Panc1 (cell line): Measurements from ENCODE around the gene ALOXE3. TPM values are rescaled to one million over a fixed set of nuclear protein-coding genes. Genes with fewer than 3 reads are reported as not detected.

Source experiments
- ATAC-seq: fragments of 200-7000 bp; cut with Tn5 transposase; 2 replicates; pipeline ENCODE4 v1.9.1; 2020; ENCODE audit warnings: mild to moderate bottlenecking, moderate library complexity
- BruUV-seq: library from RNA; stranded (reverse); fragments of 400-500 nt; replicated peaks from 2 replicates; lab custom pipeline; 2021; lab: Mats Ljungman, UMichigan
- CTCF ChIA-PET: fragments of 300-600 bp; sonication (Branson Sonifier 250); formaldehyde crosslinking; loops from one replicate; lab custom pipeline; 2022; ENCODE audit warnings: antibody characterized with exemption; lab: Charles Lee
- POLR2A ChIA-PET: fragments of 300-600 bp; sonication (Branson Sonifier 250); formaldehyde crosslinking; loops from one replicate; lab custom pipeline; 2022; ENCODE audit warnings: antibody characterized with exemption; lab: Charles Lee
- DNase-seq: peaks from one replicate; pipeline ENCODE4 v3.0.0-alpha.2; 2010; ENCODE audit warnings: low read depth, low spot score
- H3K27ac ChIP-seq: 2 replicates; pipeline ENCODE4 v1.5.1; 2011; ENCODE audit warnings: mild to moderate bottlenecking, low read length, inconsistent platforms
- H3K27me3 ChIP-seq: fragments of 200-500 bp; sonication (Bioruptor generic); 2 replicates; pipeline ENCODE4 v1.6.0; 2014; ENCODE audit warnings: low read length, inconsistent platforms; ENCODE audit not compliant: control insufficient read depth, insufficient read depth
- H3K36me3 ChIP-seq: fragments of 200-500 bp; sonication (Bioruptor generic); 2 replicates; pipeline ENCODE4 v1.5.1; 2014; ENCODE audit warnings: inconsistent platforms, mild to moderate bottlenecking, low read length, moderate library complexity; ENCODE audit not compliant: control insufficient read depth, insufficient read depth
- H3K4me1 ChIP-seq: 2 replicates; pipeline ENCODE4 v1.5.1; 2011; ENCODE audit warnings: inconsistent platforms, mild to moderate bottlenecking, low read length, moderate library complexity; ENCODE audit not compliant: control insufficient read depth, insufficient read depth
- H3K4me3 ChIP-seq, 2 experiments: 2 replicates each; pipeline ENCODE4 v1.5.1; 2011 to 2012; ENCODE audit warnings: low read depth in 2 of 2, low read length in 2 of 2, mild to moderate bottlenecking in 2 of 2, inconsistent platforms in 1 of 2, moderate library complexity in 1 of 2
- H3K9me3 ChIP-seq: fragments of 200-500 bp; sonication (Bioruptor generic); 2 replicates; pipeline ENCODE4 v1.5.1; 2014; ENCODE audit warnings: low read depth, mild to moderate bottlenecking, inconsistent platforms, low read length, moderate library complexity; ENCODE audit not compliant: control insufficient read depth, insufficient read depth
- POLR2AphosphoS5 ChIP-seq: IDR thresholded peaks from 2 replicates; pipeline ENCODE4 v1.6.1; 2012; ENCODE audit warnings: mild to moderate bottlenecking, low read depth, low read length, moderate library complexity
- SIN3A ChIP-seq: IDR thresholded peaks from 2 replicates; pipeline ENCODE4 v1.6.1; 2012; ENCODE audit warnings: low read depth, mild to moderate bottlenecking, low read length, moderate library complexity, borderline replicate concordance; ENCODE audit not compliant: insufficient read depth
- TCF7L2 ChIP-seq: IDR thresholded peaks from 2 replicates; pipeline ENCODE4 v1.6.1; 2011; ENCODE audit warnings: mild to moderate bottlenecking, low read depth, low read length, inconsistent platforms
- in situ Hi-C: cut with HindIII; loops from 2 replicates; pipeline ENCODE4 v1.10.0; 2016; ENCODE audit warnings: low sequenced_read_pairs, low pct_unique_long_range_greater_than_20kb
- intact Hi-C: fragments of 100-400 bp; cut with micrococcal nuclease; formaldehyde crosslinking; loops from one replicate; pipeline ENCODE4 v1.10.0; 2022; ENCODE audit not compliant: unreplicated experiment
- total RNA-seq: library from RNA; stranded (reverse); gene quantifications from one replicate; pipeline ENCODE4 v1.2.1, GENCODE V29; 2021; ENCODE audit not compliant: unreplicated experiment
- TF ChIP-seq, protein P1 (sequence below), 2 experiments: IDR thresholded peaks; 2 replicates each; pipeline ENCODE4 v1.6.1; 2011 to 2012; ENCODE audit warnings: low read depth in 2 of 2, control low read depth in 1 of 2, low read length in 1 of 2, mild to moderate bottlenecking in 1 of 2, moderate library complexity in 1 of 2; ENCODE audit not compliant: insufficient read depth in 1 of 2
- TF ChIP-seq, protein P2 (sequence below): fragments of 450-650 bp; IDR thresholded peaks from 2 replicates; pipeline ENCODE4 v1.5.1; 2017; ENCODE audit warnings: mild to moderate bottlenecking

Gene ALOXE3
- total RNA-seq, 1 experiment from 2014 or later, result 0.46 TPM

DNA sequence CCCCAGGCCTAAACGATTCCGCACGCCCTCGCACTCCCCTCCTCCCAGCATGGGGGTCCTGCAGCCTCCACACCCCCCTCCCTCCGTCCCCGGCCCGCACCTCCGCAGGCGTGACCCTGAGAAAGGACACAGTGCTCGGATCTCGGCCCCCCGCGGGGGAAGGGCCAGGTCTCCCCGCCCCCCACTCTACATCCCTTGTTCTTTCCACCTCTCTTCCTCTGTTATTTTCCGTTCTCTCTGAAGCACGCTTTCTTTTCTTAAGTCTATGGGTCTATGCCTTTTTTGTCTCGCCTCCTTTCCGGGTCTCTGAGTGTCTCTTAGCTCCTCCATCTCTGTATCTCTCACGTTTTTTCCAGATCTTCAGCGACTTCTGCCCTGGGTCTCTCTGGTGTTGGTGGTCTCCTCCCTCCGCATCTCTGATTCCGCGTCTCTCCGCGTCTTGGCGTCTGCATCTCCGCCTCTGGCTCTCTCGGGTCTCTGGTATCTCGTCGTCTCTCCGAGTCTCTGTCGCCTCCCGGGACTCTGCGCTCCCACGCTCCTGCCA lies 7.7 kb upstream of the ALOXE3 start:
- Histone ChIP-seq H3K27me3 (no peaks in the 10 kb centered on the region), H3K4me1 (peaks cover 7% of the 10 kb centered on the region), H3K36me3 (no peaks in the 10 kb centered on the region), H3K27ac (no peak overlapping the region), H3K9me3 (no peaks in the 10 kb centered on the region), H3K4me3 (peak overlapping the region; percentile 60 to 92)
- TF ChIP-seq POLR2AphosphoS5, result no peak
- DNase-seq (no peak), ATAC-seq (peak; percentile 1)
- intact Hi-C loops (loop anchor here (10.0 kb wide), 1 partner anchor 99 kb away; no protein-coding TSS in a partner anchor), in situ Hi-C loops (no loop called here)
- ChIA-PET CTCF (no interaction called here), POLR2A (no interaction called here)
- BruUV-seq, result no TSS peak

DNA sequence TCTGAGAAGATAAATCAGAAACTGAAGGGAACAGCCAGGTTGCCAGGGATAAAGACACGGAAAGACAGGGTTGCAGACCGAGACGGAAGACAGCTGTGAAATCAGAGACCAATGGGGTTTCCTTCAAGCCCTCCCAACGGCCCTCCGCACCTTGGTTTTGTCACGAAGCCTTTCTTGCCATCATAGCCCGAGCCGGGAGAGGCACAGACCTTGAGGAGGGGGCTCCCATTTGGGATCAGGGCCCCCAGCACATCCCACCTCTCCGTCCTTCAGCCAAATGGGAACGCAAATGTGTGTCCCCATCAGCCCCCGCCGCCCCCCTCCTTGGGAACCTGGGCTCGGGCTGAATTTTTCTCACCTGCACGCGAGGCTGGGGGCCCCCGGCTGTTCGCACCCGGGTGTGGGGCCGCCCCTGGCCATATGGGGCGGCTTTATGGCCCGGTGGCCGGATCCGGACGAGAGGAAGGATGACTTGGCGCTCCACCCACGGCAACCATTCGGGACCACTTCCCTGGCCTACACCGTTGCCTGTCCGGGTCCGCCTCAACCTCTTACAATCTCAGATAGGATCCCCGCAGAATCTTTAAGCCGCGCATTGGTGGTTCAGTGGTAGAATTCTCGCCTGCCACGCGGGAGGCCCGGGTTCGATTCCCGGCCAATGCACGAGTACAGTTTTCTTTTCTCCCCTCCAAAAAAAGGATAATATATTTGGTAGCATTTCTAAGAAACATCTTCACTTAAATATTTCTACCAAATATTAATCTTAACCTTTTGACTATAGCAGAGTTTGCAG lies 7.0 kb upstream of the ALOXE3 start:
- intact Hi-C loops, result loop anchor here (10.0 kb wide), 1 partner anchor 99 kb away; no protein-coding TSS in a partner anchor
- DNase-seq, result no peak
- CTCF ChIA-PET, result no interaction called here

DNA sequence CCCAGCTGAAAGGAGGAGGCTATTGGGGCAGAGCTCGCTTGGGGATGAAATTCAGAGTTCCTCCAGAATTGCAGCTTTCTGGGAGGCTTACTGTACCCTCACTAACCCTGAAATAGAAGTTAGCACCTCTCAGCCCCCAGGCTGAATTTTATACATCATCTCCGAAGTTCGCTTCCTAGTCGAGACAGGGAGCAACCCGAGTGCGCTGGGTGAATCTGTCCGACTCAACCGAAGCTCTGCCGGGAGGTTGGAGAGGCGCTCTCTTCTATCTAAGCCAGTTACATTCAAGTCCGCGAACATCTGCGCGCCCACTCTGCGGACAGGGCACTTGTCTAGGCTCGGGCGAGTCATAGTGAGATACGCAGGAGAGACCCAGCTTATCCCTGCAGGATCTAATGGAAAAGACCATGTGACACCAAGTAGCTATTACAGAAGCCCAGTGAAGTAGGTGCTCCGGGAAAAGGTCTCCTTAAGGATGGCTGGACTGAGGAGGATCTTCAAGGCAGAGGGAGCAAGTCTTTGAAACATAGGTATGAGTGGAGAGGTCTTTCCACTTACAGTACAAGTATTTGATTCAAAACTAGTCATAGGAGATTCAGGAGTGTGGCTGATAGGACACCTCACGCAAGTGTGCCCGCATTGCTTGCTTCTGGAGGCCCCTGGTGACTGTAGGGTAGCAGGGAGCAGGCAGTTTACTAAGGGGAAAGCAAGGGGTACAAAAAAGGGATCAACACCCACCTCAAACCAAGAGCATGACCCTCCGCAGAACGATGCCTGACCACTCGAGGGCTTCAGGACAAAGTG lies 6.2 kb upstream of the ALOXE3 start:
- H3K27ac ChIP-seq, result 0 out of 2 replicates have a peak overlapping the region, but pooled peaks have one; percentile 17
- BruUV-seq, result no TSS peak
- in situ Hi-C loops, result no loop called here
- ATAC-seq, result no peak
- no peaks in the 10 kb centered on the region for H3K36me3 ChIP-seq
- intact Hi-C loops, result loop anchor here (10.0 kb wide), 1 partner anchor 100 kb away; no protein-coding TSS in a partner anchor
- no peaks in the 10 kb centered on the region for H3K27me3 ChIP-seq
- H3K9me3 ChIP-seq, result no peaks in the 10 kb centered on the region
- ChIA-PET POLR2A (no interaction called here), CTCF (no interaction called here)
- H3K4me3 ChIP-seq, result peak overlapping the region; percentile 60 to 92
- peaks cover 7% of the 10 kb centered on the region for H3K4me1 ChIP-seq
- TF ChIP-seq TCF7L2 (no peak), SIN3A (no peak), POLR2AphosphoS5 (no peak)
- TF ChIP-seq, protein P1, sequence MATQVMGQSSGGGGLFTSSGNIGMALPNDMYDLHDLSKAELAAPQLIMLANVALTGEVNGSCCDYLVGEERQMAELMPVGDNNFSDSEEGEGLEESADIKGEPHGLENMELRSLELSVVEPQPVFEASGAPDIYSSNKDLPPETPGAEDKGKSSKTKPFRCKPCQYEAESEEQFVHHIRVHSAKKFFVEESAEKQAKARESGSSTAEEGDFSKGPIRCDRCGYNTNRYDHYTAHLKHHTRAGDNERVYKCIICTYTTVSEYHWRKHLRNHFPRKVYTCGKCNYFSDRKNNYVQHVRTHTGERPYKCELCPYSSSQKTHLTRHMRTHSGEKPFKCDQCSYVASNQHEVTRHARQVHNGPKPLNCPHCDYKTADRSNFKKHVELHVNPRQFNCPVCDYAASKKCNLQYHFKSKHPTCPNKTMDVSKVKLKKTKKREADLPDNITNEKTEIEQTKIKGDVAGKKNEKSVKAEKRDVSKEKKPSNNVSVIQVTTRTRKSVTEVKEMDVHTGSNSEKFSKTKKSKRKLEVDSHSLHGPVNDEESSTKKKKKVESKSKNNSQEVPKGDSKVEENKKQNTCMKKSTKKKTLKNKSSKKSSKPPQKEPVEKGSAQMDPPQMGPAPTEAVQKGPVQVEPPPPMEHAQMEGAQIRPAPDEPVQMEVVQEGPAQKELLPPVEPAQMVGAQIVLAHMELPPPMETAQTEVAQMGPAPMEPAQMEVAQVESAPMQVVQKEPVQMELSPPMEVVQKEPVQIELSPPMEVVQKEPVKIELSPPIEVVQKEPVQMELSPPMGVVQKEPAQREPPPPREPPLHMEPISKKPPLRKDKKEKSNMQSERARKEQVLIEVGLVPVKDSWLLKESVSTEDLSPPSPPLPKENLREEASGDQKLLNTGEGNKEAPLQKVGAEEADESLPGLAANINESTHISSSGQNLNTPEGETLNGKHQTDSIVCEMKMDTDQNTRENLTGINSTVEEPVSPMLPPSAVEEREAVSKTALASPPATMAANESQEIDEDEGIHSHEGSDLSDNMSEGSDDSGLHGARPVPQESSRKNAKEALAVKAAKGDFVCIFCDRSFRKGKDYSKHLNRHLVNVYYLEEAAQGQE (IDR thresholded peaks at IDR 0.05; ENCODE audit: insufficient read depth in 1 of 2, low read depth in 2 of 2, low read length in 1 of 2), result no peak
- TF ChIP-seq, protein P2, sequence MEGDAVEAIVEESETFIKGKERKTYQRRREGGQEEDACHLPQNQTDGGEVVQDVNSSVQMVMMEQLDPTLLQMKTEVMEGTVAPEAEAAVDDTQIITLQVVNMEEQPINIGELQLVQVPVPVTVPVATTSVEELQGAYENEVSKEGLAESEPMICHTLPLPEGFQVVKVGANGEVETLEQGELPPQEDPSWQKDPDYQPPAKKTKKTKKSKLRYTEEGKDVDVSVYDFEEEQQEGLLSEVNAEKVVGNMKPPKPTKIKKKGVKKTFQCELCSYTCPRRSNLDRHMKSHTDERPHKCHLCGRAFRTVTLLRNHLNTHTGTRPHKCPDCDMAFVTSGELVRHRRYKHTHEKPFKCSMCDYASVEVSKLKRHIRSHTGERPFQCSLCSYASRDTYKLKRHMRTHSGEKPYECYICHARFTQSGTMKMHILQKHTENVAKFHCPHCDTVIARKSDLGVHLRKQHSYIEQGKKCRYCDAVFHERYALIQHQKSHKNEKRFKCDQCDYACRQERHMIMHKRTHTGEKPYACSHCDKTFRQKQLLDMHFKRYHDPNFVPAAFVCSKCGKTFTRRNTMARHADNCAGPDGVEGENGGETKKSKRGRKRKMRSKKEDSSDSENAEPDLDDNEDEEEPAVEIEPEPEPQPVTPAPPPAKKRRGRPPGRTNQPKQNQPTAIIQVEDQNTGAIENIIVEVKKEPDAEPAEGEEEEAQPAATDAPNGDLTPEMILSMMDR, result no peak
- DNase-seq, result no peak

More for the DNA sequence above, 7.0 kb upstream of the ALOXE3 start:
- POLR2A ChIA-PET, result no interaction called here
- H3K9me3 ChIP-seq, result no peaks in the 10 kb centered on the region
- H3K27ac ChIP-seq, result no peak overlapping the region
- BruUV-seq, result no TSS peak
- H3K4me3 ChIP-seq, result peak overlapping the region; percentile 60 to 92
- no peak; the same call in 1 of the 2 replicates for ATAC-seq
- peak; percentile 76 for TF ChIP-seq POLR2AphosphoS5
- TF ChIP-seq, protein P2, result no peak
- H3K4me1 ChIP-seq, result peaks cover 7% of the 10 kb centered on the region
- in situ Hi-C loops, result no loop called here
- H3K27me3 ChIP-seq, result no peaks in the 10 kb centered on the region
- no peaks in the 10 kb centered on the region for H3K36me3 ChIP-seq
